T-helper 22 cell (primary cell): ENCODE measurements around the gene HCRT.
"Not testable (repeated sequence)": the region's sequence is repeated elsewhere in the genome, so short reads cannot be mapped to it uniquely, and the experiment has no call there.

Experiments used
- DNase-seq: peaks from one replicate; pipeline ENCODE4 v3.0.0-alpha.2; 2020; ENCODE audit warnings: low read depth

The HCRT gene

GRCh38 chr17:42197564-42198156 is 12.4 kb upstream of the HCRT start:
- no peak for DNase-seq

GRCh38 chr17:42193969-42194899 is 9.0 kb upstream of the HCRT start, which contains the start of gene GHDC:
Gene GHDC, minus strand, starts transcription at chr17:42194494. Its CDS starts 913 bp downstream, at chr17:42193581.
- DNase-seq: peak; percentile 62

DNA sequence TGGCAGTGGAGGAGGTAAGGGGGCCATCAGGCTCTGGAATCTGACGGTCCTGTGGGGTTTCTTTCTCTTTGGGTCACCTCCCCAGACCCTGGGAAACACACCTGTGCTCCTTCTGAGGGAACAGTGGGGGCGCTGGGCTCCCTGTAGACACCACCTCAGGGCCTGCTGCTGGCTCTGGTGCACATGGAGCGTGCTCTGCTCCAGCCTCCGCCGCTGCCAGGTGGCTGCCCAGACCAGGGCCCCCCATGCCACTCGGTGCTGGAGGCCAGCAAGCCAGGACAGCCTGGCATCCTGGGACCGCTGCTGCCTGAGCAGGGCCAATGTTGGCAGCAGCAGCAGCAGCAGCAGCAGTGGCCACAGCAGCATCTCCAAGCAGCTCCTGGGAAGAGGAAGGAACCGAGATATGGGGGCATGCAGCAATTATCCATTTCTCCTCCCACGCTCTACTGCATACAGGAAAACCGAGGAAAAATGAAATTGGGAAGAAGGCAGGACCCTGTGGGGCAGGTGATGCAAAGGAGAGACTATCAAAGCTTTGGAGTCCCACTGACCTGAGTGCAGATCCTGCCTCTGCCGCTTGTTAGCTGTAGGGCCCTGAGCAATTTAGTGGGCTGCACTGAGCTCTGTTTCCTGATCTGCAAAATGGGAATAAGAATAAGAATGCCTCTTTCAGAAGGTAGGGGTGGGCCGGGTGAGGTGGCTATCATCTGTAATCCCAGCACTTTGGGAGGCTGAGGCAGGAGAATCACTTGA is 8.1 kb upstream of the HCRT start:
- DNase-seq: no peak

- DNase-seq: no peak
Observed at GRCh38 chr17:42192189-42193126, 7.2 kb upstream of the HCRT start.

DNA sequence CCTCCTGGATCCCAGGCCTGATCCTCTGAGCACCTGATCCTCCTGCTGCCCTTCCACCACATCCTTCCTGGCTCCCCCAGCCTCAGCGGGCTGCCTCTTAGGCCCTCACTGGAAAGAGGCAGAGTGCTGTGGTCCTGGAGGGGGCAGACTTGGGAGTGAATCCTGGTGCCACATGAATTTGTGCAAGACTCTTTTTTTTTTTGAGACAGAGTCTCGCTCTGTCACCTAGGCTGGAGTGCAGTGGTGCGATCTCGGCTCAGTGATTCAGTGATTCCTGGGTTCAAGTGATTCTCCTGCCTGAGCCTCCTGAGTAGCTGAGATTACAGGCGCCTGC is 6.0 kb upstream of the HCRT start:
- DNase-seq: no peak

DNA sequence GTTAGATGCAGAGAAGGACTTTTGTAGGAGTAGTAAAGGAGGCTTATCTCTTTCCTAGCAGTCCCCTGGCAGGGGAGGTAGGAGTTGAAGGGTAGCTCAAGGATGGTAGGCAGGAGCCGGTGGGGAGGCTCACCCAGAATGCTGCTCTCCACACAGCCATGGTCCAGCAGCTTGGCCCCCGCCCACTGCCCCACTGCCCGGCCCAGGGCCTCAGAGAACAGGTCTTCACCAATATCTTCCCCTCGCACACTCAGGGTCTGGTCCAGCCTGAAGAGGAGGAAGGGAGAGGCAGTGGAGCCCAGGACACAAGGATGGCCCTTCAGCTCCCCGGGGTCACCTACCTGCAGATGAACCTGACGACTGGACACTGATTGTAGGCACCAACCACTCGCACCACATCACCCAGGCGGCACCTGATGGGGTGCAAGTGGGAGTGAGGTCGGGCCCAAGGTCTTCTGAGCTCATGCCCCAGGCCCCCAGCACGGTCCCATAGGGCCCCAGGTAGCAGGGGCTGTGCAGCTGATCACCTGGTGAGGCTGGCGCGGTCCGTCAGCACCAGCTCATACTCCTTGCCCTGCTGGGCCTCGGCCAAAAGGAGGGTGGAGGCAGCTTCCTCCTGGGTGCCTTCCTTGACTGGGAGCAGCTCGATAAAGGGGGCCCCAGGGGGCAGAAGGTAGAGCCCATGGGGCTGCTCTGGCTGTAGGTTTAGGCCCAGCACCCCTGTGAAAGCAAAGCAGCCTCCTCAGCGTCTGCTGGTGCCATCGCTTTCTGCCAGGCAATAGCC is 5.4 kb upstream of the HCRT start:
- DNase-seq: no peak

- no peak for DNase-seq
Observed at GRCh38 chr17:42189651-42189965, 4.4 kb upstream of the HCRT start.

DNA sequence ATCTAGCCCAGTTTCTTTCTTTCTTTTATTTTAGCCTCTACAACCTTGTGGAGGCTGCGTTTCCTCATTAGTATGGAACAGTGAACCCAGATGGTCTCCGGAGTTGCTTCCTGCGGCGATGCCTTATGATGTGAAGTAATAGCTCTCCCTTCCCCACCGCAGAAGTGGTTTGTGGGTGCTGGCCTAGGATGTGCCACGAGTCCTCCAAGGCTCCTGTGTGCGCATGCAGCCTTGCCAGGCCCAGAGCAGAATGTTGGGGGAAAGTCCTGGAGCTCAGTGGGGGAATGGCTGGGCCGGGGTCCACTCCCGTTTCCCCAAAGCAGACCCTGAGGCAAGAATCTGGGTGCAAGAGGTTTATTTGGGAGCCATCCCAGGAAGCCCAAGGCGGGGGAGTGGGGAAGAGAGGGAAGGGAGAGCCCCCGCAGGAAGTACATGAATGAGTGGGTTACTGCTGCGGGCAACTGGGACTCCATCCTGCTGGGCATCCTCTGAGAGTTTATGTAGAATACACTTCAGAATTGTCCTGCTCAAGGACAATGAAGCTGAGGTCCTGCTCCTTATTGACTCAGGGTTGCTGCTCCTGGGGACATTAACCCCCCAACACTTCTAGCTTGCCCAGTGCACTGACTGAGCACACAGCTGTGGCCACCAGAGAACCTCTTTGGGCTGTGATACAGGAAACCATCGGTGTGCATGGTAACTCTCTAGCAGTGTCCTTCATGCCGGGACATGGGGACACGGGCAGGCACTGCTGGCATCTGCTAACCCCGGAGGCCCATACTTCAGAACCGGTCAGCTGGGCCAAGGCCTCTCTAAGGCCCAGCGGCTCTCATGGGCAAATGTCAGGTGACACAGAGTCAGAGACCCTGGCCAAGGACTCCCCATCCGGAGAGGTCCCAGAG is 3.7 kb upstream of the HCRT start:
- DNase-seq: no peak

DNA sequence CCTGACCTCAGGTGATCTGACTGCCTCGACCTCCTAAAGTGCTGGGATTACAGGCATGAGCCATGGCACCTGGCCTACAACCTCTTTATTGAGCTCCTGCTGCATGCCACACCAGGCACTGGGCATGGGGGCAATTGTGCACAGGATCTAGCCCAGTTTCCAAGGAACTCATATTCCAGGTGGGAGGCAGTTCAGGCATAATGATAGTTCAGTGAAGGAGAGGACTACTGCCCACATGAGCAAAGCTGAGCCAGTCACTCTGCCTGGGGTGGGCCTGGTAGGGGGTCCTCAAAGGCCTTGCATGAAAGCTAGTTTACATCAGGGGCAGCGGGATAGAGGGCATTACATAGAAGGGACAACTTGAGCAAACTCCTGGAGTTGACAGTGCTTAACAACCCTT is 2.6 kb upstream of the HCRT start:
- DNase-seq: no peak

DNA sequence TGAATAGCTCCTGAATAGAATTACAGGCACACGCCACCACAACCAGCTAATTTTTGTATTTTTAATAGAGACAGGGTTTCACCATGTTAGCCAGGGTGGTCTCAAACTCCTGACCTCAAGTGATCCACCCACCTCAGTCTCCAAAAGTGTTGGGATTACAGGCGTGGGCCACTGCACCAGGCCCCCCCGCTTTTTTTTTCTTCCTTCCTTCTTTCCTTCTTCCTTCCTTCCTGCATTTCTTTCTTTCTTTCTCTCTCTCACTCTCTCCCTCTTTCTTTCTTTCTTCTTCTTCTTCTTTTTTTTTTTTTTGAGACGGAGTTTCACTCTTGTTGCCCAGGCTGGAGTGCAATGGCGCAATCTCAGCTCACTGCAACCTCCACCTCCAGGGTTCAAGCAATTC is 939 bp upstream of the HCRT start:
- DNase-seq: not testable (repeated sequence)

DNA sequence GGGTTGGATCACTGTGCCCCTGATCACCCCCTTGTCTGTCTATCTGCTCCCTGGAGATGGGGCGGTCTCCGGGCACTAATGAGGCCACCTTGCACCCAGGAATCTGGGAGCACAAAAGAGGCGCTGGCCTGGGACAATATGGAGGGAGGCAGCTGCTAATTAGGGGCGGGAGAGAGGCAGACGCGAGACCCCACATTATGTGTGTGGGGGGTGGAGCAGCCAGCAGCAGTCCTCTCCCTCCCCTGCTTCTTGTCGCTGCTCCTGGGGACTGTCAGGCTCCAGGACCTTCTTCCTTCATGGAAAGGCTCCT is 324 bp upstream of the HCRT start:
- DNase-seq: no peak

DNA sequence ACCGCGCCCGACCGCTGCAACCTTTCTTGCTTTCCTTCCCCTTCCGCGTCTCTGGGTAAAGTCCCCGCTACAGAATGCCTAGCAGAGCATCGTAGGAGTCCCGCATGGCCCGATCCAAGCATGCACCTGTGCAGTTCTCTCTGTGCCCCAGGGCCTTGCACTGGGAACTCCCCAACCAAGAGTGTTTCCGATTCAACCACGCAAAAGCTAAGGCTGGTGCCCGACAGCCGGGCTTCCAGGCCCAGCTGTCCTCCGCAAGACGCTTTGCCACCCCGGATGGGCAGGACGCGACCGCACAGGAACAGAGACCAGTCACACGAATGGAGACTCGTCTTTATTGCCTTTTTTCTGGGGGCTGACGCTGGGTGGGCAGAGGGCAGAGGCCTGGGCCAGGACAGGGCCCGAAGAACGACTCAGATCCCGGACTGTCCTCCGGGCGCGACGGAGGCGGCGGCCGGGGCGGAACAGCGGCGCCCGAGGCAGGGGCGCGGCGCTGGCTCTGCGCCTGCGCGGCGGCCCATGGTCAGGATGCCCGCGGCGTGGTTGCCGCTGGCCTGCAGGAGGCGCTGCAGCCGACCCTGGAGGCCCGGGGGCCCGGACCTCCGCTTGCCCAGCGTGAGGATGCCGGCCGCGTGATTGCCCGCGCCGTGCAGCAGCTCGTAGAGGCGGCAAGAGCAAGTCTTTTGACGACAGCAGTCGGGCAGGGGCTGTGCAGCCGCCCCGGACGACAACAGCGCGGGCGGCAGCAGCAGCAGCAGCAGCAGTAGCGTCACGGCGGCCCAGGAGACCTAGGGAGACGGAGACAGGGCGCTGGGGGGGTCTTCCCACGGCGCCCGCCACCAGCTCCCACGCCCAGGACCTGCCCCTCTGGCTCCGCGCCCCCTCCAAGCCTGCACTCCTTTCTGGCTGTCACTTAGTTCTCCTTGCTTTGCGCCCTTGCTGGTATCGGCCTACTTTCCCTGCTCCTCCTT is 1.2 kb downstream of the HCRT start:
- DNase-seq: peak; percentile 55

DNA sequence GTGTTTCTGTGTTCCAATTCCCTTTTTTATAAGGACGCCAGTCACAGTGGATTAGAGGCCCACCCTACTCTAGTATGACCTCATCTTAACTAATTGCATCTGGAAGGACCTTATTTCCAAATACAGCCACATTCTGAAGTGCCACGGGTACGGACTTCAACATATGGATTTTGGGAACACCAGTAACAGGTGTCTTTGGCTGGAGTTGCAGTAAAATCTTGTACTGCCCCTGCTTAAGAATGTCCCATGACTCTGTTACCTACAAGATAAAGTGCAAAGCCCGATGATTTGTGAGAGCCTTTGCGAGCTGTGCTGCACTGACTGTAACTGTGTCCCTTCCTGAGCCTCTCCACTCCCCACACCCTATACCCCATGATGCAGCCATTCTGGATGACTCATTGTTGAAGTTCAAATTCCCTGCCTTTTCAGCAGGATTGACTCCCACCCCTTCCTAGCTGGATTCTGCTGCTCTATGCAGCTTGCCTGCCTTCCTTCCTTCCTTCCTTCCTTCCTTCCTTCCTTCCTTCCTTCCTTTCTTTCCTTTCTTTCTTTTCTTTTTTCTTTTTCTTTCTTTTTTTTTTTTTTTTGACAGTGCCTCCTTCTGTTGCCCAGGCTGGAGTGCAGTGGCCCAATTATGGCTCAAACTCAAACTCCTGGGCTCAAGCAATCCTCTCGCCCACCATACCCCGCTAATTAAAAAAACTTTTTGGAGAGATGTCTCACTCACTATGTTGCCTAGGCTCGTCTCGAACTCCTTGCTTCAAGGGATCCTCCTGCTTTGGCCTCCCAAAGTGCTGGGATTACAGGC is 2.1 kb downstream of the HCRT start:
- no peak for DNase-seq

- DNase-seq: no peak
Observed at GRCh38 chr17:42181851-42182207, 3.4 kb downstream of the HCRT start.

DNA sequence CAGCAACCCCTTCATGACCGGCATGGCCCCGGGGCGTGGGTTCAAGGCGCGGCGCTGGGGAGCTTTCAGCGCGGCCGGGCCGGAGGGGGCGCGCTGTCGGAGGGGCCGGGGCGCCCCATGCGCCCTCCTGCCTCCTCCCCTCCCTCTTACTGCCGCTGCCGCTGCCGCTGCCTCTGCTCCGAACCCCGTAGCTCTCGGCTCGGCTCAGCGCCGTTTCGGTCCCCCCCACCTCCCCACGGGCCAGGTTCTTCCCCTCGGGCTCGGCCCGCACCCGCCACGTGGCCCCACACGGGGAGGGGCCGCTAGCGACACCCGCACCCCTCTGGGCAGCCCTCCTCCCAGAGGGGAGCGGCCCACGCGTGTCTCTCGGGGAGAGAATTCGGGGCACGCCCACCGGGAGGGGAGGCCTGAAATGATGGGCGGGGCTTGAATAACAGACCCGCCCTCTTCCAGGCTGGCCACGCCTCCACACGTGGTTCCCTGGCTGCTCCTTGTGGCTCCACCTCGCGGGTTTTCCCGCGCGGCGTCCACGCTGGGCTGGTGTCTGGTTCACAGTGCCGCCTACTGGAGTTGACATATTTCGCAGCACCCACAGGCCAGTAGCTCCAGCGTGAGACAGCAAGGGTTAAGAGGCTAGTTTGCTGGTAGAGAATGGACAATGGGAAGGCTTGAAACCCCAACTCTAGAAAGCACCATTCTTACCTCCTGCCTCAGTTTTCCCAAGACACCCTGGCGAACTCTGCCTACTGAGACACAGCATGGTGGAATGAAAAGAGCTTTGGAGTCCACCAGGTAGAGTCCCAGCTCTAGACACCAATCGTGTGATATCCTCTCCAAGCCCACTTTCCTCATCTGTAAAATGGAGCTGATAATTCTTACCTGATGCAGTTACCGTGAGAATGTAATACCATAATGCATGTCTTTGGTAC is 4.1 kb downstream of the HCRT start, which contains the start of gene KCNH4:
KCNH4 (minus strand) TSS at position 221 of the 929 bp plus-strand sequence; CDS start at position 24, 197 bp downstream.
- DNase-seq: peak; percentile 78

GRCh38 chr17:42180411-42180921 is 4.8 kb downstream of the HCRT start:
- no peak for DNase-seq

- DNase-seq: no peak
Observed at GRCh38 chr17:42179911-42180410, 5.3 kb downstream of the HCRT start.
